Loucy (cell line): ENCODE measurements around the gene SNAP25.

Source experiments
- H2AFZ ChIP-seq: fragments of 200-600 bp; sonication (generic); 2 replicates; pipeline ENCODE4 v1.6.0; 2016; ENCODE audit warnings: antibody characterized with exemption, mild to moderate bottlenecking, low read length, moderate library complexity
- H3F3A ChIP-seq: fragments of 200-600 bp; 2 replicates; pipeline ENCODE4 v1.6.0; 2016; ENCODE audit warnings: antibody characterized with exemption, low read depth, mild to moderate bottlenecking
- H3K27me3 ChIP-seq: fragments of 200-600 bp; sonication (generic); 2 replicates; pipeline ENCODE4 v1.6.1; 2014; ENCODE audit warnings: low read length, mild to moderate bottlenecking; ENCODE audit not compliant: insufficient read depth, poor library complexity, severe bottlenecking
- H3K36me3 ChIP-seq: fragments of 200-600 bp; sonication (generic); 2 replicates; pipeline ENCODE4 v1.6.1; 2016; ENCODE audit warnings: low read length; ENCODE audit not compliant: insufficient read depth
- H3K4me1 ChIP-seq: fragments of 200-600 bp; sonication (generic); 2 replicates; pipeline ENCODE4 v1.5.1; 2014; ENCODE audit warnings: low read length, mild to moderate bottlenecking; ENCODE audit not compliant: insufficient read depth, poor library complexity, severe bottlenecking
- H3K4me2 ChIP-seq: fragments of 200-600 bp; sonication (generic); 2 replicates; pipeline ENCODE4 v1.6.0; 2014; ENCODE audit warnings: antibody characterized with exemption, low read length, low read depth, mild to moderate bottlenecking; ENCODE audit not compliant: poor library complexity, severe bottlenecking
- H3K4me3 ChIP-seq: fragments of 200-600 bp; sonication (generic); 2 replicates; pipeline ENCODE4 v1.5.1; 2014; ENCODE audit warnings: low read length, mild to moderate bottlenecking, mixed read lengths; ENCODE audit not compliant: poor library complexity, severe bottlenecking
- H3K79me2 ChIP-seq: fragments of 200-600 bp; sonication (generic); 2 replicates; pipeline ENCODE4 v1.6.1; 2014; ENCODE audit warnings: low read length; ENCODE audit not compliant: insufficient read depth
- H3K9ac ChIP-seq: fragments of 200-600 bp; sonication (generic); 2 replicates; pipeline ENCODE4 v1.6.0; 2014; ENCODE audit warnings: mild to moderate bottlenecking, low read depth, low read length, moderate library complexity; ENCODE audit not compliant: poor library complexity, severe bottlenecking
- H3K9me2 ChIP-seq: fragments of 200-600 bp; sonication (generic); replicated peaks from 2 replicates; pipeline ENCODE4 v1.6.1; 2016; ENCODE audit warnings: low read depth, low read length, mixed read lengths
- H3K9me3 ChIP-seq: fragments of 200-600 bp; sonication (generic); 2 replicates; pipeline ENCODE4 v1.6.1; 2014; ENCODE audit warnings: mild to moderate bottlenecking, antibody characterized with exemption, low read length, low read depth; ENCODE audit not compliant: insufficient read depth
- H4K20me1 ChIP-seq: fragments of 200-600 bp; sonication (generic); 2 replicates; pipeline ENCODE4 v1.6.0; 2014; ENCODE audit warnings: antibody characterized with exemption, low read length, mild to moderate bottlenecking; ENCODE audit not compliant: insufficient read depth, poor library complexity, severe bottlenecking
- EZH2phosphoT487 ChIP-seq: fragments of 200-600 bp; IDR thresholded peaks from 2 replicates; pipeline ENCODE4 v1.6.1; 2018; ENCODE audit warnings: antibody characterized with exemption, mild to moderate bottlenecking, moderate library complexity, borderline replicate concordance
- TF ChIP-seq, protein P1 (sequence below): fragments of 200-600 bp; sonication (generic); conservative IDR thresholded peaks from 2 replicates; pipeline ENCODE4 v1.5.1; 2014; ENCODE audit warnings: mild to moderate bottlenecking, antibody characterized with exemption, low read length

SNAP25 gene

DNA sequence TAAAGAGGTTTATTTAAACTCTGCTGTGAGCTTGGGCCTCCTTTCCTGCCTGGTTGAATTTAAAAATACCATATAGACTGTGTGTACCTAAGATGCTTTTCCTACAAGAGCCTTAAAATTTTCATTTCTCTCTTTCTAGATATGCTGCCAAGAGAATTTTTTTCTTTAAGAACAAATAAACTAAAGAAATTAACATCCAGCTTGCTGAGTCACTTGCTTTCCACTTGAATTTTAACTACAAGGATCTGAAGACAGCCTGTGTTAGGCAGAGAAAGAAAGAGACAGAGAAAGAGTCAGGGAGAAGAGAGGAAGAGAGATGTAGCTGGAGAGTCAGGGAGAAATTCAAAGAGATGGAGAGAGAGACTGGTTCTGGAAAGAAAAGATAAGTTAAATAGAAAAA is 18.3 kb upstream of the SNAP25 start:
- H3K9ac ChIP-seq: no peak overlapping the region
- H3F3A ChIP-seq: no peaks in the 10 kb centered on the region
- no peaks in the 10 kb centered on the region for H3K9me3 ChIP-seq
- no peaks in the 10 kb centered on the region for H3K36me3 ChIP-seq
- TF ChIP-seq, protein P1, sequence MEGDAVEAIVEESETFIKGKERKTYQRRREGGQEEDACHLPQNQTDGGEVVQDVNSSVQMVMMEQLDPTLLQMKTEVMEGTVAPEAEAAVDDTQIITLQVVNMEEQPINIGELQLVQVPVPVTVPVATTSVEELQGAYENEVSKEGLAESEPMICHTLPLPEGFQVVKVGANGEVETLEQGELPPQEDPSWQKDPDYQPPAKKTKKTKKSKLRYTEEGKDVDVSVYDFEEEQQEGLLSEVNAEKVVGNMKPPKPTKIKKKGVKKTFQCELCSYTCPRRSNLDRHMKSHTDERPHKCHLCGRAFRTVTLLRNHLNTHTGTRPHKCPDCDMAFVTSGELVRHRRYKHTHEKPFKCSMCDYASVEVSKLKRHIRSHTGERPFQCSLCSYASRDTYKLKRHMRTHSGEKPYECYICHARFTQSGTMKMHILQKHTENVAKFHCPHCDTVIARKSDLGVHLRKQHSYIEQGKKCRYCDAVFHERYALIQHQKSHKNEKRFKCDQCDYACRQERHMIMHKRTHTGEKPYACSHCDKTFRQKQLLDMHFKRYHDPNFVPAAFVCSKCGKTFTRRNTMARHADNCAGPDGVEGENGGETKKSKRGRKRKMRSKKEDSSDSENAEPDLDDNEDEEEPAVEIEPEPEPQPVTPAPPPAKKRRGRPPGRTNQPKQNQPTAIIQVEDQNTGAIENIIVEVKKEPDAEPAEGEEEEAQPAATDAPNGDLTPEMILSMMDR: no peak
- TF ChIP-seq EZH2phosphoT487: no peak
- H2AFZ ChIP-seq: no peak overlapping the region
- no peaks in the 10 kb centered on the region for H3K79me2 ChIP-seq
- no peaks in the 10 kb centered on the region for H3K27me3 ChIP-seq
- H3K9me2 ChIP-seq: no peaks in the 10 kb centered on the region
- H3K4me2 ChIP-seq: no peak overlapping the region
- no peaks in the 10 kb centered on the region for H3K4me1 ChIP-seq
- no peak overlapping the region for H3K4me3 ChIP-seq
- no peaks in the 10 kb centered on the region for H4K20me1 ChIP-seq

GRCh38 chr20:10201321-10201870 is 17.2 kb upstream of the SNAP25 start:
- Histone ChIP-seq H3K9me2 (no peaks in the 10 kb centered on the region), H3K9me3 (no peaks in the 10 kb centered on the region), H3K4me1 (no peaks in the 10 kb centered on the region), H3F3A (no peaks in the 10 kb centered on the region), H3K4me3 (no peak overlapping the region), H3K4me2 (no peak overlapping the region), H4K20me1 (no peaks in the 10 kb centered on the region), H3K36me3 (no peaks in the 10 kb centered on the region), H3K27me3 (no peaks in the 10 kb centered on the region), H3K79me2 (no peaks in the 10 kb centered on the region), H3K9ac (no peak overlapping the region), H2AFZ (no peak overlapping the region)
- no peak for TF ChIP-seq EZH2phosphoT487
- TF ChIP-seq, protein P1: no peak

DNA sequence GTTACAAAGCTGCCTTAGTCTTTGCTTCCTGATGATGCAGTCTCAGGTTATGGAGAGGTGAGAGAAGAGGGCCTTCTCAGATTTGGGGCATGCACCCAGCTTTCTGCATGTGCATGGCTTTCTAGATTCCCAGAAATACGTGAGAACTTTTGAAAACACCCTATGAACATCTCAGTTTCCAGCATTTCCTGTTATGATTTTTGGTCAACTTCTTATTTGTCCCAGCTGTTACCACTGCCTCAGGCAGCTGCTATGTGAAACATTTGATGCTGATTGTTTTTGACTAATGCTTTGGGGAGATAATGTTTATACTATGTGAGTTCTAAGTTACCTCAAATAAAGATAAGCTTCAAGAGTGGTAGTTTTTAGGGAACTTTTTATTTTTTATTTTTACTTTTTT is 9.5 kb upstream of the SNAP25 start:
- Histone ChIP-seq H3K79me2 (no peaks in the 10 kb centered on the region), H3K4me2 (no peak overlapping the region), H3K9me3 (no peaks in the 10 kb centered on the region), H3K27me3 (no peaks in the 10 kb centered on the region), H3K36me3 (no peaks in the 10 kb centered on the region), H3K4me1 (no peaks in the 10 kb centered on the region), H3K9ac (no peak overlapping the region), H2AFZ (no peak overlapping the region), H3K9me2 (no peaks in the 10 kb centered on the region), H3K4me3 (no peak overlapping the region), H3F3A (no peaks in the 10 kb centered on the region), H4K20me1 (no peaks in the 10 kb centered on the region)
- TF ChIP-seq, protein P1: no peak
- TF ChIP-seq EZH2phosphoT487: no peak
